IPS-18a (cell line): ENCODE data around the gene NTF3.

Experiments used
- H3K27ac ChIP-seq: one replicate; pipeline ENCODE4 v1.5.1; 2013; ENCODE audit warnings: low read length
- H3K27me3 ChIP-seq: one replicate; pipeline ENCODE4 v1.6.1; 2013; ENCODE audit warnings: mild to moderate bottlenecking, low read length; ENCODE audit not compliant: control insufficient read depth, insufficient read depth
- H3K36me3 ChIP-seq: one replicate; pipeline ENCODE4 v1.6.1; 2013; ENCODE audit warnings: low read depth, low read length; ENCODE audit not compliant: control insufficient read depth
- H3K4me1 ChIP-seq: one replicate; pipeline ENCODE4 v1.6.1; 2013; ENCODE audit warnings: low read depth, low read length; ENCODE audit not compliant: control insufficient read depth
- H3K4me3 ChIP-seq: one replicate; pipeline ENCODE4 v1.5.1; 2013; ENCODE audit warnings: low read length
- H3K9ac ChIP-seq: one replicate; pipeline ENCODE4 v1.6.1; 2013; ENCODE audit warnings: mild to moderate bottlenecking, low read length, moderate library complexity
- H3K9me3 ChIP-seq: one replicate; pipeline ENCODE4 v1.6.1; 2013; ENCODE audit warnings: low read depth, low read length; ENCODE audit not compliant: control insufficient read depth

Gene NTF3

DNA sequence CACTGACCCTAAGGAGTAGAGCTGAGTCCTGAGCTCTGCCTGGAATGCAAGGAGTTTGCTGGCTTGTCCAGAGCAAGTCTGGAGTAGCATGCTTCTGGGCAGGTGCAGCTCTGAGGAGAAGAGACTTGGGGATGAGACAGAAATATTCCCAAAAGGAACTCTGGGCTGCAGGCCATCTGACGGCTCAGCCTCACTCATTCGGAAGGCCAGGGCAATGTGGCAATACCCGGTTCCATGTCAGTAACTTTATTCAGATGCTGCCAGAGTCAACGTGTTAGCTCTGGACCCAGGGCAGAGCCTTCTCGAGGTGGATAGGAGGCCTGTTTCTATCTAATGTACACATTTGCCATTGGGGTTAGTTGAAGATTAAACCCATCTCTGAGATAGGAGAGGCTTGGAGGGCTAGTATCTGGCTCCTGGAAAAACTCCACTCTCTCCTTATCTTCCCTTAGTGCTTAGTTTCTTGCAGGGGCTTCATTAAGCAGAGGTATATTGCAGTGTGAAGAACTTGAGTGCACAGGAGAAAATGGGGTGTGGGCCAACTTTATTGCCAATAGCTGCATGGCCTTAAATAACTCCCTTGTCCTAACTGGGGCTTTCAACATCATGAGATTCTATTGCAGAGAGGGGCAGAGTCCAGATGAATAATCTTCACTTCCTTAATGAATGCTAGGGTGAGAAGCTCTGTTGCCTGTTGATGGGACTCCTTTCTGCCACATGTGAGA lies 65.6 kb downstream of the NTF3 start:
- Histone ChIP-seq H3K4me1 (peaks cover 3% of the 10 kb centered on the region), H3K9me3 (no peaks in the 10 kb centered on the region), H3K27ac (no peak overlapping the region), H3K9ac (no peak overlapping the region), H3K27me3 (no peaks in the 10 kb centered on the region), H3K36me3 (no peaks in the 10 kb centered on the region), H3K4me3 (no peak overlapping the region)

DNA sequence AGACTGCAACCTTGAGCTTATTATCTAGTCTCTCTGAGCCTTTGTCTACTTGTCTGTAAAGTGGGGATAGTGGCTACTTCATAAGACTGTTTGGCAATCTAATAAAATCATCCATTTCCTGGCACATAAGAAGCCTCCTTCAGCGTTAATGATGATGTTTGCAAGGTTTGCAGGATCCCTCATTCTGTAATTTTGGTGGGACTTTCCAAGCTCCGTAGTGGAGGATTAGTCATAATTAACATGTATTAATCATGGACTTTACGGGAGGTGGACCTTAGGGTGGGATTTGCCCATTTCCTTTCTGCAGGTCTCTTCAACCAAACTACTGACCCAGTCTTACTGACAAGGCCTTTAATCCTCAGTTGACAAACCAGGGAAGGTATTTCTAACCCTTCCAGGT lies 66.2 kb downstream of the NTF3 start:
- Histone ChIP-seq H3K9me3 (no peaks in the 10 kb centered on the region), H3K36me3 (no peaks in the 10 kb centered on the region), H3K4me3 (no peak overlapping the region), H3K27ac (no peak overlapping the region), H3K4me1 (no peaks in the 10 kb centered on the region), H3K27me3 (no peaks in the 10 kb centered on the region), H3K9ac (no peak overlapping the region)

DNA sequence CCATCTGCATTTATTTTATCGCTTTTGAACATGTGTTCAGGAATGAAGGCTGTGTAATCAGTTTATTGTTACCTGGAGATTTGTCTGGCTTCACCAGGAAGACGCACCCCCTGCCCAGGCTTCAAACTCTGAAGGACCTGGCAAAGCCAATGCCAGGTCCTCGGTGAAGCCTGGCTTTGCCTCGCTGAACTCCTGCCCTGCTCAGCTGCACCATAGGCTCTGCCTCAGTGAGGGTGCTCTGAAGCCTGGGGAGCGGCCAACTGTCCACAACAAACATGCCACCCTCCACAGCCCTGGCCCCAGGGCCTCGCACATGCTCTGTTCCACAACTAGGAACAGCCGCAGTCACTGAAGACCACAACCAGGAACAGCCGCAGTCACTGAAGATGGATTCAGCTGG lies 66.9 kb downstream of the NTF3 start:
- Histone ChIP-seq H3K4me1 (no peaks in the 10 kb centered on the region), H3K4me3 (no peak overlapping the region), H3K27ac (no peak overlapping the region), H3K9ac (no peak overlapping the region), H3K9me3 (no peaks in the 10 kb centered on the region), H3K27me3 (no peaks in the 10 kb centered on the region), H3K36me3 (no peaks in the 10 kb centered on the region)

DNA sequence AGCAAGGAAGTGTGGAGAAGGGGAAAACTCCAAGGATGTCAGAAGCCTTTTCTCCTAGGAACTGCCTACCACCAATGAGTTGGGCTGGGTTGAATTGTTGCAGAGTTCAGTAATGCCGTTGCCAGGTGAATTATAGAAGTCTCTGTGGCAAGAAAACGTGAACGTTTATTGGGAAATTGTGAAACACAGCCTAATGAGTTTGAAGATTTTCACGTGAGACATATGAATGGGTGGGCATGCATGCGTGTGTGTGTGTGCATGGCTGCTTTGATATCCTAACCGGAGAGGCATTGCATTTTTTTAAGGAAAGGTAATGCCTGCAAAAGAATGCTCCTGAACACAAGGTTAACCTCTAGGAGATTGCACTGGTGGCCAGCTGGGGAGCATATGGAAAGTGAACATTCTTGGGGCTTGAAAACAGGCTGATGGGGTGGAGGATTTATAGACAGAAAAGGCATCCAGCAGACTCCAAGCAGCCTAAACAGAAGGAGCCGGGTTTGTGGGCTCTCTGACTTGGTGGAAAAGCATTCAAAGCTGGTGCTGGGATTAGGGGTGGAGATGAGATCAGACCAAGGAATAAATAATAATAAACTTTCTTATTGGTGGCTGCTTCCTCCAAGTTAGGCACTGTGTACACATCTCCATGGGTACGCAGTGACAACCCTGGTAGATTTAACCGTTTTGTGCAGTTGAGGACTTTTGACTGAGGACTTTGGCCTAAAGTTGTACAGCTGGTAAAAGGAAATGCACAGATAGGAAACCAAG lies 67.8 kb downstream of the NTF3 start:
- H3K27ac ChIP-seq, result no peak overlapping the region
- no peaks in the 10 kb centered on the region for H3K27me3 ChIP-seq
- no peaks in the 10 kb centered on the region for H3K36me3 ChIP-seq
- no peak overlapping the region for H3K9ac ChIP-seq
- no peaks in the 10 kb centered on the region for H3K4me1 ChIP-seq
- H3K4me3 ChIP-seq, result no peak overlapping the region
- no peaks in the 10 kb centered on the region for H3K9me3 ChIP-seq

DNA sequence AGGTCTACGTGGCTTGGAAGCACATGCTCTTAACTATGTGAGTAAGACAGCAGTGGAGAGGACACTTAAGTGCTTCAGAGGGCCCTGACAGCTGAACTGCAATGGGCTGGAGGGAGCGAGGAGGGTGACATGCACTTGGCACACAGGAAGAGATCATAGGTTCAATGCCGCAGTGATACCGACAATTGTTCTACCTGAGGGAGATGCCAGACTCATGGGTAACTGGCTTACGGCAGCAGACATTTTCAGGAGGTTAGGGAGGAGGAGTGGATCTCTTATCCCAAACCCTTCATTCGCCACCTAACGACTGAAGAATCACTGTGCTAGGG lies 68.4 kb downstream of the NTF3 start:
- Histone ChIP-seq H3K9me3 (no peaks in the 10 kb centered on the region), H3K36me3 (no peaks in the 10 kb centered on the region), H3K27ac (no peak overlapping the region), H3K4me1 (no peaks in the 10 kb centered on the region), H3K4me3 (no peak overlapping the region), H3K9ac (no peak overlapping the region), H3K27me3 (no peaks in the 10 kb centered on the region)

DNA sequence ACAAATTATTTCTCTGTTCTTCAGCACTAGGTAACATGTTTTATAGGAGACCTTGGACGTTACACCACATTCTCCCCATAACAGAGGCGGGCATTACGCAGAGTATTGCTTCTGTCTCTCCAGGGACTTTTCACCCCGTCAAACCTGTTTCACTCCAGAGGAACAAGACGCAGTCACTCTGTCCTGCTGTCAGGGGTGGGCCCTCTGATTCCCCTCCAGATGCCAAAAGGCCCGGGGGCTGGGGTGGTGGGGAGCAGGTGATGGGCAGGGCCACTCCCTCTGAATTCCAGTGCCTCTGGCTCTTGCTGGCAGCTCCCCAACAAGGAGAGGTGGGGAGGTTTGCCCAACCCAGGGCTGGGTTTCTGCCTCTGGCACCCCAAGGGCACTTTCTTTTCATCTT lies 71.9 kb downstream of the NTF3 start:
- no peak overlapping the region for H3K9ac ChIP-seq
- no peak overlapping the region for H3K27ac ChIP-seq
- H3K27me3 ChIP-seq, result no peaks in the 10 kb centered on the region
- no peaks in the 10 kb centered on the region for H3K4me1 ChIP-seq
- H3K4me3 ChIP-seq, result no peak overlapping the region
- H3K36me3 ChIP-seq, result no peaks in the 10 kb centered on the region
- no peaks in the 10 kb centered on the region for H3K9me3 ChIP-seq

DNA sequence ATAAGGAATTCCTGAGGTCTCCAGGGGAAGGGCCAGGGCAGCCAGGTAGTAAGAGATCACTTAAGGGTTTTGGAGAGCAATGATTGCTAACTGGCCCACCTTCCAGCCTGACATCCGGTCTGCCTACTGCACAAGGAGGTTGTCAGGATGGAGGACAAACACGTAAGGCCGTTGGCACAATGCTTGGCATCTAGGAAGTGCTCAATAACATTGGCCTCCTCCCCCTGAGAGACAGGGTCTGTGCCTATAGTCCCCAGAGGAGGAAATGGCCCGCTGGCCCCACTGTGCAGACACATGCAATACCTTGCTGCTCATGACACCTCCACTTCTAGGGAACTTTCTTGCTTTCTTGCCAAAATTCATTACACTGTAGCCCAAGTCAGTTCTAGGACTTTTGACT lies 73.2 kb downstream of the NTF3 start:
- Histone ChIP-seq H3K27me3 (no peaks in the 10 kb centered on the region), H3K4me1 (no peaks in the 10 kb centered on the region), H3K27ac (no peak overlapping the region), H3K9ac (no peak overlapping the region), H3K36me3 (no peaks in the 10 kb centered on the region), H3K4me3 (no peak overlapping the region), H3K9me3 (no peaks in the 10 kb centered on the region)

DNA sequence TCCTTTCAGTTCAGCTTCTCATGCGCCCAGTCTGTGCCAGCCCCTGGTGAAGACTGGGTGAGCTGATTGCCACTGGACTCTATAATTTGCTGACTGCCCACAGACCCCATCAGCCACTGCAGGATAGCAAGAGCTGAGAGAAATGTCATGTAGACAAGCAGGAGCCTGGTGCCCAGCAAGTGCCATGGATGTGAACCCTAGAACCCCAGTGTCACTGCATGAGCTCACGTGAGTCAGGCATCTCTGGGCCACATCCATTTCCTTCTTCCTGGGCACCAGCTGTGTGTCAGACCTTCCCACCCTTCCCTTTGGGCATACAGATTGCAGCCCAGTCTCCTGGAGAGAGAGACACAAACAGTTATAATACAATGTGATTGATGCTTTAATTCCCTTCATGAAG lies 73.8 kb downstream of the NTF3 start:
- no peak overlapping the region for H3K9ac ChIP-seq
- no peaks in the 10 kb centered on the region for H3K4me1 ChIP-seq
- H3K36me3 ChIP-seq, result no peaks in the 10 kb centered on the region
- no peak overlapping the region for H3K27ac ChIP-seq
- no peaks in the 10 kb centered on the region for H3K27me3 ChIP-seq
- no peaks in the 10 kb centered on the region for H3K9me3 ChIP-seq
- H3K4me3 ChIP-seq, result no peak overlapping the region

DNA sequence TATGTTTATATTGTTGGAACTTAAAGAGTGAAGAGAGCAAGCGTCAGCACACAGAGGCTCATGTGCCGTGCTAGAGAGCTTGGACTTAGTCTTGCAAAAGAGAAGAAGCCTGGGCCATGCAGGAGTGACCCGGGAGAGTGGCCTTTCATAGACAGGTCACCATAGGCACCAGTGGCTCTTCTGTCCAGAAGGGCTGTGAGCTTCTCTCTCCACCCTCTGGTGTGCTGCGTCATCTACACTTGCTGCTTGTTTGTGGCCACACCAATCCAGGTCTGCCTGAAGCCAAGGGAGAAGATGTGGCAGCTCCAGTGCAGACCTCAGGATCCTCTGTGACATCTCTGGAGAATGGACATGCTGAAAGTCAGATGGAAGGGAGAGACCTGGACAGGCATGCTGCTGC lies 74.4 kb downstream of the NTF3 start:
- no peaks in the 10 kb centered on the region for H3K4me1 ChIP-seq
- H3K9me3 ChIP-seq, result no peaks in the 10 kb centered on the region
- no peaks in the 10 kb centered on the region for H3K27me3 ChIP-seq
- no peak overlapping the region for H3K27ac ChIP-seq
- H3K4me3 ChIP-seq, result no peak overlapping the region
- H3K36me3 ChIP-seq, result no peaks in the 10 kb centered on the region
- H3K9ac ChIP-seq, result no peak overlapping the region

DNA sequence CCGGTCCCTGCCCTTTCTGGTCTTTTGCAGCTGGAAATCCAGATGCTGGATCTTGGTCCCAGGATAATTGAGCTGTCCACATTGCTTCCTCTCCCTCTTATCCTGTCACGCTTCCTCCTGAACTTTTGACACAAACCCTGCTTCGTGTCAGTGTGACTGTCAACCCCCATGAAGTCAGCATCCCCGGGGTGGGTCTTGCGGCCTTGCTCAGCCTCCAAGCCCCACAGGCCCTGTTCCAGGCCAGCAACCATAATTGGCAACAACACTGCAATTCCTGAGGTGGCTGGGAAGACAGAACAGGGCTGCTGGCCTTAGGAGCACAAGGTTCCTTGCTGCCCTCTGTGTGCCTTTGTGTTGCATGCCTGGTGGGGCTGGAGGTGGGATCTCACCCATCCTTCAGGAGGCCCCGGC lies 74.9 kb downstream of the NTF3 start:
- Histone ChIP-seq H3K9me3 (no peaks in the 10 kb centered on the region), H3K27ac (no peak overlapping the region), H3K4me1 (peaks cover under 1% of the 10 kb centered on the region), H3K4me3 (no peak overlapping the region), H3K36me3 (no peaks in the 10 kb centered on the region), H3K9ac (no peak overlapping the region), H3K27me3 (no peaks in the 10 kb centered on the region)

DNA sequence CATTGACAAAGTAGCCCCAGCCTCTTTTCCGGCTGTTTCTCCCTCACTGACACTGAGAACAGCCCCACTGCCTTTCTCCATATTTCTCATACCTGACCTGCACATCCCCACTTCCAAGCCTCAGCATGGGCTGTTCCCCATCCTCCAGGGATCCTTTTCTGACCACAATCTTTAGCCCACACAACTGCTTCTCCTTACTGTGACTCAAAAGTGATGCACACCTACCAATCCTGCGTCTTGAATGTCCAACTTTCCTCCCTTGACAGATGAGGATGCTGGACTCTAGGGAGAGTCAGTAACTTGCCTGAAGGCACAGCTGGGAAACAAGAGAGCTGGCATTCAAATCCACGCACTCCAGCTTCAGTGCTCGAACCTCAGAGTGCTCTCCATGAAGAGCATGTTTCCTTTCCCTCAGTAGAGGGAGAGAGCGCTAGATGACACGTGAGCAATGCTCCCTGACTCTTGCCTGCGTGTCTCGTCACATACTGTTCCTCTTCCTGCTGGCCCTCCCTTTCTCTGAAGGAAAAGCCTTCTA lies 75.6 kb downstream of the NTF3 start:
- Histone ChIP-seq H3K36me3 (no peaks in the 10 kb centered on the region), H3K4me3 (no peak overlapping the region), H3K27ac (no peak overlapping the region), H3K4me1 (peaks cover 3% of the 10 kb centered on the region), H3K27me3 (no peaks in the 10 kb centered on the region), H3K9ac (no peak overlapping the region), H3K9me3 (no peaks in the 10 kb centered on the region)

DNA sequence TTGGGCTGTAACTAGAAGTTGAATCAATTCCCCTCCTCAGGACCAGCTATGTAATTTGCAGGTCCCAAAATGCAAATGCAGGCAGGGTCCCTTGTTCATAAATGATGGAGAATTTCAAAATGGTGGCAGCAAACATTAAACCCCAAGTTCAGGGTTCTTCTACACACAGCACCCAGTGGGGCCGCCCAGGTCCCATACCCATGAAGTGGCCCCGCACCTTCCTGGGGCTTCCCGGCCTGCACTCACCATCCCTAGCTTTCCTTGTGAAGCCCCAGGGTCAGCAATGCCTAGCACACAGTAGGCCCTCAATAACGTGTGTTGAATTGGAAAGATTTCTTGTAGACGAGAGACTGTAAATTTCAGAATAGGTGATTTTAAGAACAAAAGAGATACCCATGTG lies 76.0 kb downstream of the NTF3 start:
- Histone ChIP-seq H3K27me3 (no peaks in the 10 kb centered on the region), H3K36me3 (no peaks in the 10 kb centered on the region), H3K9me3 (no peaks in the 10 kb centered on the region), H3K4me3 (no peak overlapping the region), H3K9ac (no peak overlapping the region), H3K27ac (no peak overlapping the region), H3K4me1 (peaks cover 3% of the 10 kb centered on the region)
